K562 (cell line): ENCODE results near the gene FOXK2. TPM values are rescaled to one million over a fixed set of nuclear protein-coding genes. Genes with fewer than 3 reads are reported as not detected.
A peak's percentile ranks its signal among the peaks of the same experiment; 100 is the strongest.

Experiments
- ATAC-seq: fragments of 200-7000 bp; cut with Tn5 transposase; 3 replicates; pipeline ENCODE4 v1.9.1; 2020; ENCODE audit warnings: moderate library complexity
- BruUV-seq: library from RNA; stranded (reverse); fragments of 400-500 nt; replicated peaks from 2 replicates; lab custom pipeline; 2021; lab: Mats Ljungman, UMichigan
- CTCF ChIA-PET: fragments of 300-600 bp; formaldehyde crosslinking; extraction: SDS; loops from one replicate; lab custom pipeline; 2021; ENCODE audit warnings: low intra/inter-chr PET ratio; lab: Yijun Ruan, JAX
- POLR2A ChIA-PET: fragments of 300-600, 350-650 bp; sonication (Branson Sonifier 250); formaldehyde crosslinking; extraction: SDS; loops from one replicate; lab custom pipeline; 2021; ENCODE audit warnings: antibody characterized with exemption, inconsistent platforms; lab: Yijun Ruan, JAX
- DNase-seq, 4 experiments: peaks; one replicate each; pipeline versions ENCODE4 v3.0.0 to v3.0.0-alpha.2; 2011 to 2018; ENCODE audit warnings: low spot score in 3 of 4, mixed read lengths in 3 of 4; ENCODE audit errors: extremely low read depth in 1 of 4
- FAIRE-seq: peaks from 2 replicates; lab custom pipeline; 2011; peaks lifted over from hg19 to GRCh38; lab: Jason Lieb, UNC
- H2AFZ ChIP-seq: 2 replicates; pipeline ENCODE4 v1.6.0; 2011; ENCODE audit warnings: low read depth, low read length, control low read depth, inconsistent platforms
- H3K27ac ChIP-seq: fragments of 200-600 bp; 3 replicates; pipeline ENCODE4 v1.8.0; 2011; ENCODE audit warnings: low read depth, mild to moderate bottlenecking, control low read depth, inconsistent platforms, low read length, moderate library complexity, mixed read lengths; ENCODE audit errors: extremely low read depth
- H3K27me3 ChIP-seq, 2 experiments: fragments of 300-600 bp in 1 of 2; 2 replicates in 1 of 2; 3 replicates in 1 of 2; pipeline versions ENCODE4 v1.6.0 to v1.8.0; 2011; ENCODE audit warnings: inconsistent platforms in 2 of 2, low read length in 2 of 2, mild to moderate bottlenecking in 1 of 2, mixed read lengths in 1 of 2, moderate library complexity in 1 of 2; ENCODE audit not compliant: control insufficient read depth in 2 of 2, insufficient read depth in 2 of 2
- H3K36me3 ChIP-seq: fragments of 300-600 bp; 3 replicates; pipeline ENCODE4 v1.8.0; 2011; ENCODE audit warnings: mild to moderate bottlenecking, low read length, inconsistent platforms; ENCODE audit not compliant: control insufficient read depth, insufficient read depth
- H3K4me1 ChIP-seq, 2 experiments: fragments of 200-600 bp in 1 of 2; replicated peaks in 1 of 2; 2 replicates in 1 of 2; 3 replicates in 1 of 2; pipeline versions ENCODE4 v1.5.1 to v1.8.0; 2011; ENCODE audit warnings: inconsistent platforms in 2 of 2, low read length in 2 of 2, mild to moderate bottlenecking in 1 of 2, mixed read lengths in 1 of 2, moderate library complexity in 1 of 2; ENCODE audit not compliant: control insufficient read depth in 2 of 2, insufficient read depth in 2 of 2
- H3K4me2 ChIP-seq: 2 replicates; pipeline ENCODE4 v1.6.1; 2011; ENCODE audit warnings: low read length, control low read depth, inconsistent platforms, mixed read lengths; ENCODE audit not compliant: insufficient read depth
- H3K4me3 ChIP-seq: fragments of 200-600 bp; sonication (generic), shearing (Covaris generic); 2 replicates; pipeline ENCODE4 v1.5.1; 2016; ENCODE audit warnings: control low read depth, inconsistent platforms
- H3K79me2 ChIP-seq: fragments of 200-600 bp; 3 replicates; pipeline ENCODE4 v1.8.0; 2011; ENCODE audit warnings: low read length, inconsistent platforms; ENCODE audit not compliant: control insufficient read depth, insufficient read depth
- H3K9ac ChIP-seq, 2 experiments: 2 replicates each; pipeline versions ENCODE4 v1.6.0 to v1.6.1; 2011; ENCODE audit warnings: low read depth in 2 of 2, low read length in 2 of 2, control low read depth in 1 of 2, inconsistent platforms in 1 of 2, mild to moderate bottlenecking in 1 of 2, mixed read lengths in 1 of 2; ENCODE audit not compliant: insufficient read depth in 1 of 2
- H3K9me1 ChIP-seq: one replicate; pipeline ENCODE4 v1.6.0; 2011; ENCODE audit warnings: inconsistent platforms, mild to moderate bottlenecking, low read length, moderate library complexity; ENCODE audit not compliant: control insufficient read depth, insufficient read depth
- H3K9me3 ChIP-seq: replicated peaks from 2 replicates; pipeline ENCODE4 v1.5.1; 2011; ENCODE audit warnings: low read depth, low read length, inconsistent platforms; ENCODE audit not compliant: control insufficient read depth, insufficient read depth
- H4K20me1 ChIP-seq: replicated peaks from 2 replicates; pipeline ENCODE4 v1.6.1; 2011; ENCODE audit warnings: low read length, inconsistent platforms, mixed read lengths; ENCODE audit not compliant: control insufficient read depth, insufficient read depth
- BCOR ChIP-seq: fragments of 450-650 bp; IDR thresholded peaks from 2 replicates; pipeline ENCODE4 v1.6.1; 2016
- CBX3 ChIP-seq, 2 experiments: IDR thresholded peaks; 1 replicate in 1 of 2; 2 replicates in 1 of 2; pipeline ENCODE4 v1.6.1; 2012; ENCODE audit warnings: inconsistent platforms in 2 of 2, low read length in 2 of 2, borderline replicate concordance in 1 of 2, control low read depth in 1 of 2
- CCAR2 ChIP-seq: fragments of 200-400 bp; formaldehyde crosslinking; IDR thresholded peaks from 2 replicates; pipeline ENCODE4 v1.6.1; 2017; ENCODE audit warnings: mild to moderate bottlenecking, low read depth, low read length
- HLTF ChIP-seq: fragments of 450-650 bp; IDR thresholded peaks from 2 replicates; pipeline ENCODE4 v1.6.1; 2016
- NCOA1 ChIP-seq: fragments of 450-650 bp; IDR thresholded peaks from 2 replicates; pipeline ENCODE4 v1.6.1; 2016; ENCODE audit warnings: low read depth
- POLR2AphosphoS2 ChIP-seq: IDR thresholded peaks from 2 replicates; pipeline ENCODE4 v1.6.1; 2012; ENCODE audit warnings: low read length, improper control_type of control experiment
- RBM25 ChIP-seq: fragments of 200-400 bp; formaldehyde crosslinking; IDR thresholded peaks from 2 replicates; pipeline ENCODE4 v1.6.1; 2018; ENCODE audit warnings: low read length, low read depth, moderate library complexity; ENCODE audit not compliant: severe bottlenecking
- RCOR1 ChIP-seq, 2 experiments: IDR thresholded peaks; 2 replicates each; pipeline ENCODE4 v1.6.1; 2012; ENCODE audit warnings: low read depth in 2 of 2, low read length in 2 of 2, borderline replicate concordance in 1 of 2, improper control_type of control experiment in 1 of 2
- SMARCA5 ChIP-seq: fragments of 450-650 bp; IDR thresholded peaks from 2 replicates; pipeline ENCODE4 v1.6.1; 2016
- TRIM24 ChIP-seq, 2 experiments: fragments of 450-650 bp; IDR thresholded peaks; 2 replicates each; pipeline ENCODE4 v1.6.1; 2016
- TRIM28 ChIP-seq: fragments of 450-650 bp; IDR thresholded peaks from 2 replicates; pipeline ENCODE4 v1.6.1; 2017
- ZFP36 ChIP-seq: fragments of 150-350 bp; IDR thresholded peaks from 2 replicates; pipeline ENCODE4 v1.6.1; 2018; ENCODE audit warnings: low read length, low read depth; ENCODE audit not compliant: partially characterized antibody
- WGBS: fragments of 100-300 bp; shearing (Covaris generic); methylation state at CpG from one replicate; pipeline ENCODE4 v1.1.6; 2016; ENCODE audit warnings: low coverage, mixed read lengths; ENCODE audit not compliant: insufficient coverage; ENCODE audit errors: missing lambda C conversion rate; 5-methylcytosine and 5-hydroxymethylcytosine counted together
- in situ Hi-C: fragments of 300-500 bp; cut with MboI; formaldehyde crosslinking; loops from 4 replicates; pipeline ENCODE4 v1.15.0; 2018; ENCODE audit warnings: inconsistent platforms, mixed read lengths
- intact Hi-C: fragments of 100-400 bp; cut with micrococcal nuclease; formaldehyde crosslinking; loops from 2 replicates; pipeline ENCODE4 v1.14.2; 2022
- polyA plus RNA-seq, 8 experiments: library from polyadenylated mRNA; depleted of rRNA in 4 of 8; stranded (reverse) in 5 of 8; unstranded in 3 of 8; fragments of >200 nt; fragmentation: Nextera tagmentation in 2 of 8; fragmentation: Illumina TruSeq in 1 of 8; extraction: Ambion mirVana in 2 of 8; extraction: Trizol in 1 of 8; gene quantifications; 2 replicates each; pipeline versions ENCODE4 v1.2.1 to v1.2.3, GENCODE V29; 2011 to 2014; ENCODE audit warnings: inconsistent platforms in 1 of 8, missing spikeins in 1 of 8
- total RNA-seq, 7 experiments: library from RNA; depleted of rRNA in 6 of 7; stranded (reverse); fragments of >200 nt in 6 of 7; fragmentation: Illumina TruSeq in 2 of 7; extraction: Trizol in 2 of 7; gene quantifications; 2 replicates each; pipeline versions ENCODE4 v1.2.1 to v1.2.3, GENCODE V29; 2011 to 2021; ENCODE audit warnings: low replicate concordance in 1 of 7
- TF ChIP-seq, protein P1 (sequence below): fragments of 450-650 bp; IDR thresholded peaks from 2 replicates; pipeline ENCODE4 v1.6.1; 2016; ENCODE audit warnings: low read depth
- TF ChIP-seq, protein P2 (sequence below): sonication (generic); formaldehyde crosslinking; IDR thresholded peaks from 2 replicates; pipeline ENCODE4 v1.8.0; 2022; ENCODE audit warnings: mild to moderate bottlenecking, low read depth, missing genetic modification reagents

FOXK2 gene
- total and polyA plus RNA-seq, 9 of the 15 experiments (the other 6 are each of a cell fraction or from before 2014, with no cell fraction given), result 3.0 to 86.0 (median 44.1) TPM

DNA sequence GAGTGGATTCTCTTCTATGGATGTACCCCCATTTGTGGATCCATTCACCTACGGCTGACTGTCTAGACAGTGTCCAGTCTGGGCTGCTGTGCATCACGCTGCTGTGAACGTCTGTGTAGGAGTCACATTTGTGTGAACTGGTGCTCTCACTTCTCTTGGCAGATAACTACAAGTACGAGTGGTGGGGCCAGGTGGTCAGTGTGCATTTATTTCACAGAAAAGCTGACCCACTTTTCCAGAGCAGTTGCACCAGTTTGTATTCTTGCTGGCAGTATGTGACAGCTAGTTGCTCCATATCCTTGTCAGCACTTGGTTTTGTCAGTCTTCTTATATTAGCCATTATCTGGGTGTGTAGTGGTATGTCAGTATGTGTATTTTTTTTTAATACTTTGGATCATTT lies 28.4 kb downstream of the FOXK2 start:
- H2AFZ ChIP-seq, result no peak overlapping the region
- H3K4me2 ChIP-seq, result peak overlapping the region; percentile 30
- H3K9me1 ChIP-seq, result peaks cover 4% of the 10 kb centered on the region
- DNase-seq (no peak), ATAC-seq (no peak), FAIRE-seq (no peak)
- H3K9me3 ChIP-seq, result no peaks in the 10 kb centered on the region
- ChIA-PET POLR2A (interaction anchor here (0.7 to 1.8 kb wide), 3 partner anchors 11 to 33 kb away, joined by 3 to 5 read pairs (median 4); no protein-coding TSS in a partner anchor), CTCF (no interaction called here)
- in situ Hi-C loops, result no loop called here
- H3K36me3 ChIP-seq, result peaks cover 43% of the 10 kb centered on the region; the same call in 2 of the 3 replicates
- peak overlapping the region; percentile 3; the same call in 1 of the 3 replicates for H3K27ac ChIP-seq
- H3K79me2 ChIP-seq, result peaks cover 96% of the 10 kb centered on the region
- intact Hi-C loops, result no loop called here
- BruUV-seq, result no TSS peak
- WGBS, result 66% methylated on average over 4 of the region's 4 CpGs
- no peak overlapping the region; a peak in 1 of 4 replicates for H3K9ac ChIP-seq
- peaks cover 13 to 23% of the 10 kb centered on the region in 2 experiments; a peak in 4 of 5 replicates for H3K4me1 ChIP-seq
- H3K27me3 ChIP-seq, result no peaks in the 10 kb centered on the region
- peaks cover 47% of the 10 kb centered on the region for H4K20me1 ChIP-seq
- no peak overlapping the region for H3K4me3 ChIP-seq
- TF ChIP-seq TRIM24 (IDR thresholded peaks at IDR 0.05) (0 out of 4 replicates have a peak, but pooled peaks of 1 of the 2 experiments have one; percentile 28), HLTF (no peak), RCOR1 (IDR thresholded peaks at IDR 0.05; ENCODE audit: borderline replicate concordance in 1 of 2, low read depth in 2 of 2, low read length in 2 of 2) (peak in 1 of 2 experiments; percentile 29; a peak in 1 of 4 replicates), BCOR (0 out of 2 replicates have a peak, but pooled peaks have one; percentile 46), SMARCA5 (0 out of 2 replicates have a peak, but pooled peaks have one; percentile 43), NCOA1 (no peak), CCAR2 (no peak), CBX3 (IDR thresholded peaks at IDR 0.05; ENCODE audit: borderline replicate concordance in 1 of 2, low read length in 2 of 2) (peak in 1 of 2 experiments; percentile 90; a peak in 1 of 3 replicates), TRIM28 (peak; percentile 91), ZFP36 (peak; percentile 93), RBM25 (peak; percentile 86), POLR2AphosphoS2 (no peak)
- TF ChIP-seq, protein P1, sequence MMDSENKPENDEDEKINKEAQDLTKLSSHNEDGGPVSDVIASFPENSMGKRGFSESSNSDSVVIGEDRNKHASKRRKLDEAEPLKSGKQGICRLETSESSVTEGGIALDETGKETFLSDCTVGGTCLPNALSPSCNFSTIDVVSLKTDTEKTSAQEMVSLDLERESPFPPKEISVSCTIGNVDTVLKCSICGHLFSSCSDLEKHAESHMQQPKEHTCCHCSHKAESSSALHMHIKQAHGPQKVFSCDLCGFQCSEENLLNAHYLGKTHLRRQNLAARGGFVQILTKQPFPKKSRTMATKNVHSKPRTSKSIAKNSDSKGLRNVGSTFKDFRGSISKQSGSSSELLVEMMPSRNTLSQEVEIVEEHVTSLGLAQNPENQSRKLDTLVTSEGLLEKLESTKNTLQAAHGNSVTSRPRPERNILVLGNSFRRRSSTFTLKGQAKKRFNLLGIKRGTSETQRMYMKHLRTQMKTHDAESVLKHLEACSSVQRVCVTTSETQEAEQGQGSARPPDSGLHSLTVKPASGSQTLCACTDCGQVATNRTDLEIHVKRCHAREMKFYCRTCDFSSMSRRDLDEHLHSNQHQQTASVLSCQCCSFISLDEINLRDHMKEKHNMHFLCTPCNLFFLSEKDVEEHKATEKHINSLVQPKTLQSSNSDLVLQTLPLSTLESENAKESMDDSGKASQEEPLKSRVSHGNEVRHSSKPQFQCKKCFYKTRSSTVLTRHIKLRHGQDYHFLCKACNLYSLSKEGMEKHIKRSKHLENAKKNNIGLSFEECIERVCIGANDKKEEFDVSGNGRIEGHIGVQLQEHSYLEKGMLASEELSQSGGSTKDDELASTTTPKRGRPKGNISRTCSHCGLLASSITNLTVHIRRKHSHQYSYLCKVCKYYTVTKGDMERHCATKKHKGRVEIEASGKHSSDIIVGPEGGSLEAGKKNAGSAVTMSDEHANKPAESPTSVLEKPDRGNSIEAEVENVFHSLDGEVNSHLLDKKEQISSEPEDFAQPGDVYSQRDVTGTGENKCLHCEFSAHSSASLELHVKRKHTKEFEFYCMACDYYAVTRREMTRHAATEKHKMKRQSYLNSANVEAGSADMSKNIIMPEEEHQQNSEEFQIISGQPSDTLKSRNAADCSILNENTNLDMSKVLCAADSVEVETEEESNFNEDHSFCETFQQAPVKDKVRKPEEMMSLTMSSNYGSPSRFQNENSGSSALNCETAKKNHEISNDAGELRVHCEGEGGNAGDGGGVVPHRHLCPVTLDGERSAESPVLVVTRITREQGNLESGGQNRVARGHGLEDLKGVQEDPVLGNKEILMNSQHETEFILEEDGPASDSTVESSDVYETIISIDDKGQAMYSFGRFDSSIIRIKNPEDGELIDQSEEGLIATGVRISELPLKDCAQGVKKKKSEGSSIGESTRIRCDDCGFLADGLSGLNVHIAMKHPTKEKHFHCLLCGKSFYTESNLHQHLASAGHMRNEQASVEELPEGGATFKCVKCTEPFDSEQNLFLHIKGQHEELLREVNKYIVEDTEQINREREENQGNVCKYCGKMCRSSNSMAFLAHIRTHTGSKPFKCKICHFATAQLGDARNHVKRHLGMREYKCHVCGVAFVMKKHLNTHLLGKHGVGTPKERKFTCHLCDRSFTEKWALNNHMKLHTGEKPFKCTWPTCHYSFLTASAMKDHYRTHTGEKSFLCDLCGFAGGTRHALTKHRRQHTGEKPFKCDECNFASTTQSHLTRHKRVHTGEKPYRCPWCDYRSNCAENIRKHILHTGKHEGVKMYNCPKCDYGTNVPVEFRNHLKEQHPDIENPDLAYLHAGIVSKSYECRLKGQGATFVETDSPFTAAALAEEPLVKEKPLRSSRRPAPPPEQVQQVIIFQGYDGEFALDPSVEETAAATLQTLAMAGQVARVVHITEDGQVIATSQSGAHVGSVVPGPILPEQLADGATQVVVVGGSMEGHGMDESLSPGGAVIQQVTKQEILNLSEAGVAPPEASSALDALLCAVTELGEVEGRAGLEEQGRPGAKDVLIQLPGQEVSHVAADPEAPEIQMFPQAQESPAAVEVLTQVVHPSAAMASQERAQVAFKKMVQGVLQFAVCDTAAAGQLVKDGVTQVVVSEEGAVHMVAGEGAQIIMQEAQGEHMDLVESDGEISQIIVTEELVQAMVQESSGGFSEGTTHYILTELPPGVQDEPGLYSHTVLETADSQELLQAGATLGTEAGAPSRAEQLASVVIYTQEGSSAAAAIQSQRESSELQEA, result peak; percentile 75
- TF ChIP-seq, protein P2, sequence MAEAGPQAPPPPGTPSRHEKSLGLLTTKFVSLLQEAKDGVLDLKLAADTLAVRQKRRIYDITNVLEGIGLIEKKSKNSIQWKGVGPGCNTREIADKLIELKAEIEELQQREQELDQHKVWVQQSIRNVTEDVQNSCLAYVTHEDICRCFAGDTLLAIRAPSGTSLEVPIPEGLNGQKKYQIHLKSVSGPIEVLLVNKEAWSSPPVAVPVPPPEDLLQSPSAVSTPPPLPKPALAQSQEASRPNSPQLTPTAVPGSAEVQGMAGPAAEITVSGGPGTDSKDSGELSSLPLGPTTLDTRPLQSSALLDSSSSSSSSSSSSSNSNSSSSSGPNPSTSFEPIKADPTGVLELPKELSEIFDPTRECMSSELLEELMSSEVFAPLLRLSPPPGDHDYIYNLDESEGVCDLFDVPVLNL (CRISPR knock-in tag), result no peak
